ENCODE data around the gene IGF2BP1. TPM values are rescaled to one million over a fixed set of nuclear protein-coding genes. Genes with fewer than 3 reads are reported as not detected.

IGF2BP1 gene
- polyA plus RNA-seq, 1 donor from 2014 or later = 13.0 TPM

- H3K9ac ChIP-seq (ENCODE audit: low read length) = peak overlapping the region; percentile 93
- peaks cover 2% of the 10 kb centered on the region for H3F3A ChIP-seq (ENCODE audit: insufficient read depth, low read length, poor library complexity, severe bottlenecking)
- H3K4me2 ChIP-seq (ENCODE audit: low read length) = peak overlapping the region; percentile 73
- H3K27ac ChIP-seq (ENCODE audit: low read length) = peak overlapping the region; percentile 95
- H3K36me3 ChIP-seq (ENCODE audit: insufficient read depth, low read length) = no peaks in the 10 kb centered on the region
- H3K4me3 ChIP-seq (ENCODE audit: low read length) = peak overlapping the region; percentile 92
- peaks cover 3% of the 10 kb centered on the region for H4K20me1 ChIP-seq (ENCODE audit: insufficient read depth)
- H3K79me2 ChIP-seq (replicated peaks; ENCODE audit: insufficient read depth, low read length) = peaks cover 40% of the 10 kb centered on the region
- no peaks in the 10 kb centered on the region for H3K9me3 ChIP-seq (ENCODE audit: low read length)
- TF ChIP-seq MXI1 (conservative IDR thresholded peaks at IDR 0.05; ENCODE audit: poor library complexity, severe bottlenecking) (peak; percentile 75), EP300 (conservative IDR thresholded peaks at IDR 0.05; ENCODE audit: poor library complexity, severe bottlenecking) (no peak), EZH2 (IDR thresholded peaks at IDR 0.05; ENCODE audit: borderline replicate concordance, insufficient read depth, low read length, poor library complexity, severe bottlenecking) (no peak), SMC3 (conservative IDR thresholded peaks at IDR 0.05; ENCODE audit: poor library complexity) (no peak), POLR2AphosphoS5 (IDR thresholded peaks at IDR 0.05) (no peak), RAD21 (conservative IDR thresholded peaks at IDR 0.05) (no peak), TAF1 (IDR thresholded peaks at IDR 0.05; ENCODE audit: low read depth) (no peak)
- TF ChIP-seq, protein P1, sequence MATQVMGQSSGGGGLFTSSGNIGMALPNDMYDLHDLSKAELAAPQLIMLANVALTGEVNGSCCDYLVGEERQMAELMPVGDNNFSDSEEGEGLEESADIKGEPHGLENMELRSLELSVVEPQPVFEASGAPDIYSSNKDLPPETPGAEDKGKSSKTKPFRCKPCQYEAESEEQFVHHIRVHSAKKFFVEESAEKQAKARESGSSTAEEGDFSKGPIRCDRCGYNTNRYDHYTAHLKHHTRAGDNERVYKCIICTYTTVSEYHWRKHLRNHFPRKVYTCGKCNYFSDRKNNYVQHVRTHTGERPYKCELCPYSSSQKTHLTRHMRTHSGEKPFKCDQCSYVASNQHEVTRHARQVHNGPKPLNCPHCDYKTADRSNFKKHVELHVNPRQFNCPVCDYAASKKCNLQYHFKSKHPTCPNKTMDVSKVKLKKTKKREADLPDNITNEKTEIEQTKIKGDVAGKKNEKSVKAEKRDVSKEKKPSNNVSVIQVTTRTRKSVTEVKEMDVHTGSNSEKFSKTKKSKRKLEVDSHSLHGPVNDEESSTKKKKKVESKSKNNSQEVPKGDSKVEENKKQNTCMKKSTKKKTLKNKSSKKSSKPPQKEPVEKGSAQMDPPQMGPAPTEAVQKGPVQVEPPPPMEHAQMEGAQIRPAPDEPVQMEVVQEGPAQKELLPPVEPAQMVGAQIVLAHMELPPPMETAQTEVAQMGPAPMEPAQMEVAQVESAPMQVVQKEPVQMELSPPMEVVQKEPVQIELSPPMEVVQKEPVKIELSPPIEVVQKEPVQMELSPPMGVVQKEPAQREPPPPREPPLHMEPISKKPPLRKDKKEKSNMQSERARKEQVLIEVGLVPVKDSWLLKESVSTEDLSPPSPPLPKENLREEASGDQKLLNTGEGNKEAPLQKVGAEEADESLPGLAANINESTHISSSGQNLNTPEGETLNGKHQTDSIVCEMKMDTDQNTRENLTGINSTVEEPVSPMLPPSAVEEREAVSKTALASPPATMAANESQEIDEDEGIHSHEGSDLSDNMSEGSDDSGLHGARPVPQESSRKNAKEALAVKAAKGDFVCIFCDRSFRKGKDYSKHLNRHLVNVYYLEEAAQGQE (IDR thresholded peaks at IDR 0.05; ENCODE audit: borderline replicate concordance) = peak; percentile 43
- TF ChIP-seq, protein P2, sequence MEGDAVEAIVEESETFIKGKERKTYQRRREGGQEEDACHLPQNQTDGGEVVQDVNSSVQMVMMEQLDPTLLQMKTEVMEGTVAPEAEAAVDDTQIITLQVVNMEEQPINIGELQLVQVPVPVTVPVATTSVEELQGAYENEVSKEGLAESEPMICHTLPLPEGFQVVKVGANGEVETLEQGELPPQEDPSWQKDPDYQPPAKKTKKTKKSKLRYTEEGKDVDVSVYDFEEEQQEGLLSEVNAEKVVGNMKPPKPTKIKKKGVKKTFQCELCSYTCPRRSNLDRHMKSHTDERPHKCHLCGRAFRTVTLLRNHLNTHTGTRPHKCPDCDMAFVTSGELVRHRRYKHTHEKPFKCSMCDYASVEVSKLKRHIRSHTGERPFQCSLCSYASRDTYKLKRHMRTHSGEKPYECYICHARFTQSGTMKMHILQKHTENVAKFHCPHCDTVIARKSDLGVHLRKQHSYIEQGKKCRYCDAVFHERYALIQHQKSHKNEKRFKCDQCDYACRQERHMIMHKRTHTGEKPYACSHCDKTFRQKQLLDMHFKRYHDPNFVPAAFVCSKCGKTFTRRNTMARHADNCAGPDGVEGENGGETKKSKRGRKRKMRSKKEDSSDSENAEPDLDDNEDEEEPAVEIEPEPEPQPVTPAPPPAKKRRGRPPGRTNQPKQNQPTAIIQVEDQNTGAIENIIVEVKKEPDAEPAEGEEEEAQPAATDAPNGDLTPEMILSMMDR (IDR thresholded peaks at IDR 0.05; ENCODE audit: poor library complexity, severe bottlenecking) = peak; percentile 38
- H3K27me3 ChIP-seq (ENCODE audit: insufficient read depth, low read depth, low read length) = no peaks in the 10 kb centered on the region
- peak overlapping the region; percentile 80 for H2AFZ ChIP-seq (ENCODE audit: low read depth, low read length)
- H3K9me2 ChIP-seq (ENCODE audit: insufficient read depth, low read length) = no peaks in the 10 kb centered on the region
Observed at GRCh38 chr17:48995304-48995973, 1.7 kb upstream of the IGF2BP1 start.

GRCh38 chr17:48995974-48996721, 1.0 kb upstream of the IGF2BP1 start:
- no peak for TF ChIP-seq TAF1 (IDR thresholded peaks at IDR 0.05; ENCODE audit: low read depth)
- TF ChIP-seq RAD21 (conservative IDR thresholded peaks at IDR 0.05) = no peak
- TF ChIP-seq, protein P1 (IDR thresholded peaks at IDR 0.05; ENCODE audit: borderline replicate concordance) = no peak
- peak; percentile 70 for TF ChIP-seq MXI1 (conservative IDR thresholded peaks at IDR 0.05; ENCODE audit: poor library complexity, severe bottlenecking)
- no peak for TF ChIP-seq SMC3 (conservative IDR thresholded peaks at IDR 0.05; ENCODE audit: poor library complexity)
- peak; percentile 71 for TF ChIP-seq POLR2AphosphoS5 (IDR thresholded peaks at IDR 0.05)
- TF ChIP-seq, protein P2 (IDR thresholded peaks at IDR 0.05; ENCODE audit: poor library complexity, severe bottlenecking) = no peak
- TF ChIP-seq EZH2 (IDR thresholded peaks at IDR 0.05; ENCODE audit: borderline replicate concordance, insufficient read depth, low read length, poor library complexity, severe bottlenecking) = no peak
- TF ChIP-seq EP300 (conservative IDR thresholded peaks at IDR 0.05; ENCODE audit: poor library complexity, severe bottlenecking) = peak; percentile 19
- H3K9me3 ChIP-seq (ENCODE audit: low read length) = no peaks in the 10 kb centered on the region
- H3K27me3 ChIP-seq (ENCODE audit: insufficient read depth, low read depth, low read length) = no peaks in the 10 kb centered on the region
- no peaks in the 10 kb centered on the region for H3K36me3 ChIP-seq (ENCODE audit: insufficient read depth, low read length)
- peak overlapping the region; percentile 92 for H3K4me3 ChIP-seq (ENCODE audit: low read length)
- H3F3A ChIP-seq (ENCODE audit: insufficient read depth, low read length, poor library complexity, severe bottlenecking) = peaks cover 2% of the 10 kb centered on the region
- peak overlapping the region; percentile 80 for H2AFZ ChIP-seq (ENCODE audit: low read depth, low read length)
- H3K4me2 ChIP-seq (ENCODE audit: low read length) = peak overlapping the region; percentile 77
- H3K9ac ChIP-seq (ENCODE audit: low read length) = peak overlapping the region; percentile 93
- peaks cover 47% of the 10 kb centered on the region for H3K79me2 ChIP-seq (replicated peaks; ENCODE audit: insufficient read depth, low read length)
- H3K9me2 ChIP-seq (ENCODE audit: insufficient read depth, low read length) = no peaks in the 10 kb centered on the region
- H3K27ac ChIP-seq (ENCODE audit: low read length) = peak overlapping the region; percentile 95
- peaks cover 3% of the 10 kb centered on the region for H4K20me1 ChIP-seq (ENCODE audit: insufficient read depth)

All from neural cell (in vitro differentiated cells).